GM12878 (cell line): Measurements from ENCODE around the gene TXLNA. TPM values are rescaled to one million over a fixed set of nuclear protein-coding genes. Genes with fewer than 3 reads are reported as not detected.

Source experiments
- BMI1 ChIP-seq: fragments of 450-650 bp; IDR thresholded peaks from 2 replicates; pipeline ENCODE4 v1.6.1; 2016; ENCODE audit warnings: mild to moderate bottlenecking, moderate library complexity, borderline replicate concordance
- CHD2 ChIP-seq: IDR thresholded peaks from 2 replicates; pipeline ENCODE4 v1.6.1; 2011; ENCODE audit warnings: low read depth, low read length, improper control_type of control experiment, borderline replicate concordance
- E4F1 ChIP-seq: fragments of 450-650 bp; IDR thresholded peaks from 2 replicates; pipeline ENCODE4 v1.6.1; 2018; ENCODE audit warnings: borderline replicate concordance, mild to moderate bottlenecking; ENCODE audit not compliant: partially characterized antibody
- ESRRA ChIP-seq: IDR thresholded peaks from 2 replicates; pipeline ENCODE4 v1.6.1; 2012; ENCODE audit warnings: mild to moderate bottlenecking, low read length, improper control_type of control experiment
- HDAC6 ChIP-seq: fragments of 200-600 bp; sonication (generic); IDR thresholded peaks from one replicate; pipeline ENCODE4 v1.8.0; 2017; ENCODE audit warnings: antibody characterized with exemption; ENCODE audit not compliant: unreplicated experiment
- JUNB ChIP-seq: IDR thresholded peaks from 2 replicates; pipeline ENCODE4 v1.6.1; 2016; ENCODE audit warnings: antibody characterized with exemption, mild to moderate bottlenecking
- JUND ChIP-seq: IDR thresholded peaks from 2 replicates; pipeline ENCODE4 v1.6.1; 2012; ENCODE audit warnings: low read depth, mild to moderate bottlenecking, low read length, improper control_type of control experiment, moderate library complexity
- MTA3 ChIP-seq: IDR thresholded peaks from 2 replicates; pipeline ENCODE4 v1.6.1; 2012; ENCODE audit warnings: low read length, inconsistent platforms, borderline replicate concordance
- MXI1 ChIP-seq: fragments of 150-350 bp; IDR thresholded peaks from 2 replicates; pipeline ENCODE4 v1.6.1; 2011; ENCODE audit warnings: low read depth, mild to moderate bottlenecking, inconsistent platforms, low read length, improper control_type of control experiment
- MYB ChIP-seq: fragments of 150-350 bp; IDR thresholded peaks from 2 replicates; pipeline ENCODE4 v1.6.1; 2014; ENCODE audit warnings: mild to moderate bottlenecking, low read depth, low read length, borderline replicate concordance
- MYC ChIP-seq: IDR thresholded peaks from 2 replicates; pipeline ENCODE4 v1.6.1; 2011; ENCODE audit warnings: mild to moderate bottlenecking, low read length, moderate library complexity, inconsistent platforms; ENCODE audit not compliant: insufficient read depth, insufficient replicate concordance, insufficient read length, severe bottlenecking
- NFXL1 ChIP-seq: fragments of 450-650 bp; IDR thresholded peaks from 2 replicates; pipeline ENCODE4 v1.6.1; 2017; ENCODE audit warnings: antibody characterized with exemption, mild to moderate bottlenecking, borderline replicate concordance
- NR2C1 ChIP-seq: fragments of 450-650 bp; IDR thresholded peaks from 2 replicates; pipeline ENCODE4 v1.6.1; 2017; ENCODE audit warnings: antibody characterized with exemption, mild to moderate bottlenecking, moderate library complexity
- POU2F2 ChIP-seq: IDR thresholded peaks from 3 replicates; pipeline ENCODE4 v1.6.1; 2011; ENCODE audit warnings: low read depth, mild to moderate bottlenecking, low read length, borderline replicate concordance
- RAD21 ChIP-seq: IDR thresholded peaks from 2 replicates; pipeline ENCODE4 v1.6.1; 2011; ENCODE audit warnings: mild to moderate bottlenecking, low read depth, low read length, moderate library complexity; ENCODE audit not compliant: insufficient read depth
- RBBP5 ChIP-seq: fragments of 200-600 bp; sonication (generic); conservative IDR thresholded peaks from 2 replicates; pipeline ENCODE4 v1.6.1; 2016
- SIX5 ChIP-seq: IDR thresholded peaks from 2 replicates; pipeline ENCODE4 v1.6.1; 2011; ENCODE audit warnings: mild to moderate bottlenecking, low read depth, low read length, moderate library complexity; ENCODE audit not compliant: severe bottlenecking
- SP1 ChIP-seq: IDR thresholded peaks from one replicate; pipeline ENCODE4 v1.6.1; 2011; ENCODE audit warnings: low read depth, low read length
- ZBTB33 ChIP-seq: fragments of 450-650 bp; IDR thresholded peaks from 2 replicates; pipeline ENCODE4 v1.6.1; 2017; ENCODE audit warnings: mild to moderate bottlenecking
- polyA plus RNA-seq, 11 experiments: library from polyadenylated mRNA; depleted of rRNA in 4 of 11; unstranded in 6 of 11; stranded (reverse) in 5 of 11; fragments of >200 nt; fragmentation: Nextera tagmentation in 4 of 11; fragmentation: Illumina TruSeq in 1 of 11; extraction: Ambion mirVana in 4 of 11; extraction: Trizol in 1 of 11; gene quantifications; 1 replicate in 1 of 11; 2 replicates in 10 of 11; pipeline versions ENCODE4 v1.2.1 to v1.2.3, GENCODE V29; 2011 to 2016; ENCODE audit warnings: inconsistent platforms in 2 of 11, missing spikeins in 2 of 11, low read depth in 1 of 11
- total RNA-seq, 4 experiments: library from RNA; depleted of rRNA in 3 of 4; stranded (reverse); fragments of >200 nt in 3 of 4; fragmentation: Illumina TruSeq in 1 of 4; extraction: Trizol in 1 of 4; gene quantifications; 2 replicates each; pipeline versions ENCODE4 v1.2.1 to v1.2.3, GENCODE V29; 2013 to 2021
- TF ChIP-seq, protein P1 (sequence below): fragments of 150-350 bp; IDR thresholded peaks from 2 replicates; pipeline ENCODE4 v1.6.1; 2014; ENCODE audit warnings: mild to moderate bottlenecking, low read depth, low read length
- TF ChIP-seq, protein P2 (sequence below): fragments of 450-650 bp; IDR thresholded peaks from 2 replicates; pipeline ENCODE4 v1.6.1; 2016; ENCODE audit warnings: mild to moderate bottlenecking

Gene TXLNA
- total and polyA plus RNA-seq, 10 of the 15 experiments (the other 5 are each of a cell fraction or from before 2014, with no cell fraction given), result 7.2 to 93.7 (median 47.9) TPM

- TF ChIP-seq RBBP5 (no peak), HDAC6 (no peak), MYC (no peak), NR2C1 (peak; percentile 95), POU2F2 (peak; percentile 40; the same call in 1 of the 3 replicates), MYB (no peak), ESRRA (no peak), MTA3 (no peak), SIX5 (peak; percentile 20), SP1 (peak; percentile 47), NFXL1 (no peak), JUNB (no peak), E4F1 (peak; percentile 61), RAD21 (no peak), BMI1 (peak; percentile 95), CHD2 (peak; percentile 53; the same call in 1 of the 2 replicates), MXI1 (peak; percentile 92), ZBTB33 (no peak), JUND (no peak)
- TF ChIP-seq, protein P1, sequence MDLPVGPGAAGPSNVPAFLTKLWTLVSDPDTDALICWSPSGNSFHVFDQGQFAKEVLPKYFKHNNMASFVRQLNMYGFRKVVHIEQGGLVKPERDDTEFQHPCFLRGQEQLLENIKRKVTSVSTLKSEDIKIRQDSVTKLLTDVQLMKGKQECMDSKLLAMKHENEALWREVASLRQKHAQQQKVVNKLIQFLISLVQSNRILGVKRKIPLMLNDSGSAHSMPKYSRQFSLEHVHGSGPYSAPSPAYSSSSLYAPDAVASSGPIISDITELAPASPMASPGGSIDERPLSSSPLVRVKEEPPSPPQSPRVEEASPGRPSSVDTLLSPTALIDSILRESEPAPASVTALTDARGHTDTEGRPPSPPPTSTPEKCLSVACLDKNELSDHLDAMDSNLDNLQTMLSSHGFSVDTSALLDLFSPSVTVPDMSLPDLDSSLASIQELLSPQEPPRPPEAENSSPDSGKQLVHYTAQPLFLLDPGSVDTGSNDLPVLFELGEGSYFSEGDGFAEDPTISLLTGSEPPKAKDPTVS, result 0 out of 2 replicates have a peak, but pooled peaks have one; percentile 16
- TF ChIP-seq, protein P2, sequence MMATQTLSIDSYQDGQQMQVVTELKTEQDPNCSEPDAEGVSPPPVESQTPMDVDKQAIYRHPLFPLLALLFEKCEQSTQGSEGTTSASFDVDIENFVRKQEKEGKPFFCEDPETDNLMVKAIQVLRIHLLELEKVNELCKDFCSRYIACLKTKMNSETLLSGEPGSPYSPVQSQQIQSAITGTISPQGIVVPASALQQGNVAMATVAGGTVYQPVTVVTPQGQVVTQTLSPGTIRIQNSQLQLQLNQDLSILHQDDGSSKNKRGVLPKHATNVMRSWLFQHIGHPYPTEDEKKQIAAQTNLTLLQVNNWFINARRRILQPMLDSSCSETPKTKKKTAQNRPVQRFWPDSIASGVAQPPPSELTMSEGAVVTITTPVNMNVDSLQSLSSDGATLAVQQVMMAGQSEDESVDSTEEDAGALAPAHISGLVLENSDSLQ, result peak; percentile 36; the same call in 1 of the 2 replicates
Observed at GRCh38 chr1:32221980-32222755, 42.7 kb downstream of the TXLNA start, which contains the start of the genes EIF3I and TMEM234 (continued).
